Measurements from ENCODE around the gene CMTM1.

The CMTM1 gene

DNA sequence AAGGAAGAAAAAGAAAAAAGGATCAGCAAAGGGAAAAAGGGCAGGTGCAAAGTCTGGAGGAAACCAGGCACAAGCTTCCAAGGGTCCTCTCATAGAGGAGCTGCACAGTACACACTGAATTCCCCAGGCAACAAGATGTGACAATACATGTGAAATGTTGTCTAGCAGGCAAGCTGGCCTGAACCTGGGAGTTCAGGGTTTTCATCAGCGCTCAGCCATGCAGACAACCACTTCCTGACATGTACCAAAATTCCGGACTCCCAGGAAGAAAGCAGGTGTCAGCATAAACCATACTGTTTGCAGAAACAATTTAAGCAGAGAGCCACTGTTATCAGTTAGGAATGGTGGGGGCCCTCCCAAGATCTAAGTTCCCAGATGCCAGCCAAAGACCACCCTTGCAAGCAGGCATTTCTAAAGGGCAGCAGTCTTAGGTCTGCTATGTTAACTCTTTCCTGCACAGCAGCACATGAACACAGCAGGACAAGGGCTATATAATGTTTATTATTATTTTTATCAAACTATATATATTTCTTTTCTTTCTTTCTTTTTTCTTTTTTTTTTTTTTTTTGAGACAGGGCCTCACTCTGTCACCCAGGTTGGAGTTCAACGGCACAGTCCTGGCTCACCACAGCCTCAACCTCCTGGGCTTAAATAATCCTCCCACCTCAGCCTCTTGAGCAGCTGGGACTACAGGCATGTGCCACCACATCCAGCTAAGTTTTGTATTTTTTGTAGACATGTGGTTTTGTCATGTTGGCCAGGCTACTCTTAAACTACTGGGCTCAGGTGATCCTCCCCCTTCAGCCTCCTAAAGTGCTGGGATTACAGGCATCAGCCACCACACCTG lies 26.4 kb upstream of the CMTM1 start:
- no peaks in the 10 kb centered on the region for H3K9me3 ChIP-seq (ENCODE audit: insufficient read depth, low read depth, low read length)
- peaks cover 40% of the 10 kb centered on the region for H3K4me1 ChIP-seq (ENCODE audit: insufficient read depth, low read length, poor library complexity, severe bottlenecking)
- H3K4me3 ChIP-seq (ENCODE audit: low read length, poor library complexity, severe bottlenecking): peak overlapping the region; percentile 22
- H3K9me2 ChIP-seq (replicated peaks; ENCODE audit: low read depth, low read length): no peaks in the 10 kb centered on the region
- TF ChIP-seq, protein P1, sequence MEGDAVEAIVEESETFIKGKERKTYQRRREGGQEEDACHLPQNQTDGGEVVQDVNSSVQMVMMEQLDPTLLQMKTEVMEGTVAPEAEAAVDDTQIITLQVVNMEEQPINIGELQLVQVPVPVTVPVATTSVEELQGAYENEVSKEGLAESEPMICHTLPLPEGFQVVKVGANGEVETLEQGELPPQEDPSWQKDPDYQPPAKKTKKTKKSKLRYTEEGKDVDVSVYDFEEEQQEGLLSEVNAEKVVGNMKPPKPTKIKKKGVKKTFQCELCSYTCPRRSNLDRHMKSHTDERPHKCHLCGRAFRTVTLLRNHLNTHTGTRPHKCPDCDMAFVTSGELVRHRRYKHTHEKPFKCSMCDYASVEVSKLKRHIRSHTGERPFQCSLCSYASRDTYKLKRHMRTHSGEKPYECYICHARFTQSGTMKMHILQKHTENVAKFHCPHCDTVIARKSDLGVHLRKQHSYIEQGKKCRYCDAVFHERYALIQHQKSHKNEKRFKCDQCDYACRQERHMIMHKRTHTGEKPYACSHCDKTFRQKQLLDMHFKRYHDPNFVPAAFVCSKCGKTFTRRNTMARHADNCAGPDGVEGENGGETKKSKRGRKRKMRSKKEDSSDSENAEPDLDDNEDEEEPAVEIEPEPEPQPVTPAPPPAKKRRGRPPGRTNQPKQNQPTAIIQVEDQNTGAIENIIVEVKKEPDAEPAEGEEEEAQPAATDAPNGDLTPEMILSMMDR (conservative IDR thresholded peaks at IDR 0.05; ENCODE audit: low read length): no peak
- peak overlapping the region; percentile 32 for H3K9ac ChIP-seq (ENCODE audit: low read depth, low read length, poor library complexity, severe bottlenecking)
- no peaks in the 10 kb centered on the region for H3K36me3 ChIP-seq (ENCODE audit: insufficient read depth, low read length)
- no peak overlapping the region for H2AFZ ChIP-seq (ENCODE audit: low read length)
- H3K79me2 ChIP-seq (ENCODE audit: insufficient read depth, low read length): no peaks in the 10 kb centered on the region; the same call in 1 of the 2 replicates
- H4K20me1 ChIP-seq (ENCODE audit: insufficient read depth, low read length, poor library complexity, severe bottlenecking): no peaks in the 10 kb centered on the region
- no peaks in the 10 kb centered on the region for H3K27me3 ChIP-seq (ENCODE audit: insufficient read depth, low read length, poor library complexity, severe bottlenecking)
- H3F3A ChIP-seq (ENCODE audit: low read depth): no peaks in the 10 kb centered on the region
- peak overlapping the region; percentile 58 for H3K4me2 ChIP-seq (ENCODE audit: low read depth, low read length, poor library complexity, severe bottlenecking)

DNA sequence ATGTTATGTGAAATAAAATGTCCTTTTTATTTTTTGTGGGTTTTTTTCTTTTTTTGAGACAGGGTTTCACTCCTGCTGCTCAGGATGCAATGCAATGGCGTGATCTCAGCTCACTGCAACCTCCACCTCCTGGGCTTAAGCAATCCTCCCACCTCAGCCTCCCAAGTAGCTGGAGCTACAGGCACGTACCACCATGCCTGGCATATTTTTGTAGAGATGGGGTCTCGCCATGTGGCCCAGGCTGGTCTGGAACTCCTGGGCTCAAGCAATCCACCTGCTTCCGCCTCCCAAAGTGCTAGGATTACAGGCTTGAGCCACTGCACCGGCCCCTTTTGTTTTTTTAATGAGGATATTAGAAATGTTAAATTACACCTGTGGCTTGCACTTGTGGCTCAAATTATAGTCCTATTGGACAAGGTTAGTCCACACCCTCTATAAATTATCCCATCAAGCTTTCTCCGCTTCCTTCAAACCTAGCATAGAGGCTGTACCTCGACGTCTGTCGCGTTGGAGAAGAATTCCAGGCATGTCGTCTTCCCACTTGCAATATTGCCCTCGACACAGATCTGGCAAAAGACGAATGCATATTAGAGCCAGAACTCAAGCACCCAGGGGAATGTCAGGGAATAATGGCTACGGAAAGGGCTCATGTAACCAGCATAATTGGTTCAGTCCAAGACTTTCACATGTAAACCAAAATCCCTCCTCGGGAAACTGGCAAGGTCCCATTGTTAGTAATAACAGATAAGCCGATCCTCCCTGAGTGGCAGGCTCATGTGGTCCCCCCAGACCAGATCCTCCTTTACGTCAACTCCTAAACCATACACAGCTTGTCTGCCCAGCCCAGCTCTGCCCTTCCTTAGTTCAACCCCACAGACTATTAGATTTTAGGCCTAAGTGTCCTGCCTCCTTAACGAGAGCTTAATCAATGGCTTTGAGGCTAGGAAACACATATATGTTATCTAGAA lies 24.6 kb upstream of the CMTM1 start:
- Histone ChIP-seq H3K4me2 (ENCODE audit: low read depth, low read length, poor library complexity, severe bottlenecking) (no peak overlapping the region), H3K9me2 (replicated peaks; ENCODE audit: low read depth, low read length) (no peaks in the 10 kb centered on the region), H3K36me3 (ENCODE audit: insufficient read depth, low read length) (no peaks in the 10 kb centered on the region), H3K4me1 (ENCODE audit: insufficient read depth, low read length, poor library complexity, severe bottlenecking) (peaks cover 40% of the 10 kb centered on the region), H3K9me3 (ENCODE audit: insufficient read depth, low read depth, low read length) (no peaks in the 10 kb centered on the region), H2AFZ (ENCODE audit: low read length) (no peak overlapping the region), H3K79me2 (ENCODE audit: insufficient read depth, low read length) (no peaks in the 10 kb centered on the region; the same call in 1 of the 2 replicates), H3K9ac (ENCODE audit: low read depth, low read length, poor library complexity, severe bottlenecking) (no peak overlapping the region), H3K27me3 (ENCODE audit: insufficient read depth, low read length, poor library complexity, severe bottlenecking) (no peaks in the 10 kb centered on the region), H3F3A (ENCODE audit: low read depth) (no peaks in the 10 kb centered on the region), H3K4me3 (ENCODE audit: low read length, poor library complexity, severe bottlenecking) (no peak overlapping the region), H4K20me1 (ENCODE audit: insufficient read depth, low read length, poor library complexity, severe bottlenecking) (no peaks in the 10 kb centered on the region)
- TF ChIP-seq EZH2phosphoT487 (IDR thresholded peaks at IDR 0.05; ENCODE audit: borderline replicate concordance): no peak
- TF ChIP-seq, protein P1 (conservative IDR thresholded peaks at IDR 0.05; ENCODE audit: low read length): no peak

DNA sequence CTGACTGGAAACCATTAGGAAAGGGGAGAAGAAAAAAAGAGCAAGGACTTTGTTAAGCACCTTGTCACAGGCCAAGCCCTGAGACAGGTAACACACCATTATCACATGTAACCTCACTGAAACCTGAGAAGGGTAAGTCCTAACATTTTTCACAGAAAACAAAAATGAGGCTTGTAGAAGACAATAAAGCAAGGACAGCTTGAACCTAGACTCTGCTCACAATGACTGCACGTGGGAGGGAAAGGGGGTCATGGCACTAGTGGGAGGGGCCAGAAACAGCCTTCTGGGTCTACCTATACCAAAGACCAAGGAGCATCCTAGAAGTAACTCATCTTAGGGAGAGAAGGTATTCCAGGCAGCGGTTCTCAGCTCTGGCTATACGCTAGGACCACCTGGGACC lies 23.8 kb upstream of the CMTM1 start:
- H3K9me3 ChIP-seq (ENCODE audit: insufficient read depth, low read depth, low read length): no peaks in the 10 kb centered on the region
- no peaks in the 10 kb centered on the region for H3K36me3 ChIP-seq (ENCODE audit: insufficient read depth, low read length)
- H3K27me3 ChIP-seq (ENCODE audit: insufficient read depth, low read length, poor library complexity, severe bottlenecking): no peaks in the 10 kb centered on the region
- no peaks in the 10 kb centered on the region for H3K9me2 ChIP-seq (replicated peaks; ENCODE audit: low read depth, low read length)
- H3K4me3 ChIP-seq (ENCODE audit: low read length, poor library complexity, severe bottlenecking): no peak overlapping the region
- no peak overlapping the region for H3K9ac ChIP-seq (ENCODE audit: low read depth, low read length, poor library complexity, severe bottlenecking)
- H3K4me2 ChIP-seq (ENCODE audit: low read depth, low read length, poor library complexity, severe bottlenecking): no peak overlapping the region
- no peaks in the 10 kb centered on the region for H4K20me1 ChIP-seq (ENCODE audit: insufficient read depth, low read length, poor library complexity, severe bottlenecking)
- H3K4me1 ChIP-seq (ENCODE audit: insufficient read depth, low read length, poor library complexity, severe bottlenecking): peaks cover 43% of the 10 kb centered on the region
- TF ChIP-seq, protein P1 (conservative IDR thresholded peaks at IDR 0.05; ENCODE audit: low read length): no peak
- no peak for TF ChIP-seq EZH2phosphoT487 (IDR thresholded peaks at IDR 0.05; ENCODE audit: borderline replicate concordance)
- peaks cover 3% of the 10 kb centered on the region; the same call in 1 of the 2 replicates for H3K79me2 ChIP-seq (ENCODE audit: insufficient read depth, low read length)
- H2AFZ ChIP-seq (ENCODE audit: low read length): no peak overlapping the region
- H3F3A ChIP-seq (ENCODE audit: low read depth): no peaks in the 10 kb centered on the region
